ENCODE data around the gene JAKMIP2.

GRCh38 chr5:147689426-147689825 lies 93.1 kb downstream of the JAKMIP2 start:
- TF ChIP-seq POLR2AphosphoS5 (IDR thresholded peaks at IDR 0.05; ENCODE audit: low read depth, low read length) (no peak), CTCF (IDR thresholded peaks at IDR 0.05) (no peak), SIN3A (IDR thresholded peaks at IDR 0.05; ENCODE audit: borderline replicate concordance, insufficient read depth, low read depth, low read length) (no peak), TCF7L2 (IDR thresholded peaks at IDR 0.05; ENCODE audit: low read depth, low read length) (no peak)
- TF ChIP-seq, protein P1, sequence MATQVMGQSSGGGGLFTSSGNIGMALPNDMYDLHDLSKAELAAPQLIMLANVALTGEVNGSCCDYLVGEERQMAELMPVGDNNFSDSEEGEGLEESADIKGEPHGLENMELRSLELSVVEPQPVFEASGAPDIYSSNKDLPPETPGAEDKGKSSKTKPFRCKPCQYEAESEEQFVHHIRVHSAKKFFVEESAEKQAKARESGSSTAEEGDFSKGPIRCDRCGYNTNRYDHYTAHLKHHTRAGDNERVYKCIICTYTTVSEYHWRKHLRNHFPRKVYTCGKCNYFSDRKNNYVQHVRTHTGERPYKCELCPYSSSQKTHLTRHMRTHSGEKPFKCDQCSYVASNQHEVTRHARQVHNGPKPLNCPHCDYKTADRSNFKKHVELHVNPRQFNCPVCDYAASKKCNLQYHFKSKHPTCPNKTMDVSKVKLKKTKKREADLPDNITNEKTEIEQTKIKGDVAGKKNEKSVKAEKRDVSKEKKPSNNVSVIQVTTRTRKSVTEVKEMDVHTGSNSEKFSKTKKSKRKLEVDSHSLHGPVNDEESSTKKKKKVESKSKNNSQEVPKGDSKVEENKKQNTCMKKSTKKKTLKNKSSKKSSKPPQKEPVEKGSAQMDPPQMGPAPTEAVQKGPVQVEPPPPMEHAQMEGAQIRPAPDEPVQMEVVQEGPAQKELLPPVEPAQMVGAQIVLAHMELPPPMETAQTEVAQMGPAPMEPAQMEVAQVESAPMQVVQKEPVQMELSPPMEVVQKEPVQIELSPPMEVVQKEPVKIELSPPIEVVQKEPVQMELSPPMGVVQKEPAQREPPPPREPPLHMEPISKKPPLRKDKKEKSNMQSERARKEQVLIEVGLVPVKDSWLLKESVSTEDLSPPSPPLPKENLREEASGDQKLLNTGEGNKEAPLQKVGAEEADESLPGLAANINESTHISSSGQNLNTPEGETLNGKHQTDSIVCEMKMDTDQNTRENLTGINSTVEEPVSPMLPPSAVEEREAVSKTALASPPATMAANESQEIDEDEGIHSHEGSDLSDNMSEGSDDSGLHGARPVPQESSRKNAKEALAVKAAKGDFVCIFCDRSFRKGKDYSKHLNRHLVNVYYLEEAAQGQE (IDR thresholded peaks at IDR 0.05; ENCODE audit: insufficient read depth in 1 of 2, low read depth in 2 of 2, low read length in 1 of 2) = no peak

All from Panc1 (cell line).